SK-N-SH (cell line): ENCODE data around the gene LSM4. TPM values are rescaled to one million over a fixed set of nuclear protein-coding genes. Genes with fewer than 3 reads are reported as not detected.
"Not testable (repeated sequence)": the region's sequence is repeated elsewhere in the genome, so short reads cannot be mapped to it uniquely, and the experiment has no call there.

Source experiments
- CTCF ChIA-PET: fragments of 300-600, 350-600 bp; formaldehyde crosslinking; extraction: SDS; loops from one replicate; lab custom pipeline; 2021; lab: Yijun Ruan, JAX
- POLR2A ChIA-PET: fragments of 350-600 bp; sonication (Branson Sonifier 250); formaldehyde crosslinking; extraction: SDS; loops from one replicate; lab custom pipeline; 2020; ENCODE audit warnings: antibody characterized with exemption, inconsistent platforms; lab: Yijun Ruan, JAX
- DNase-seq: peaks from one replicate; pipeline ENCODE4 v3.0.0; 2012
- H2AFZ ChIP-seq: fragments of 200-600 bp; sonication (generic); 2 replicates; pipeline ENCODE4 v1.8.1; 2016; ENCODE audit warnings: antibody characterized with exemption, mild to moderate bottlenecking, low read depth
- H3F3A ChIP-seq: fragments of 200-600 bp; sonication (generic); replicated peaks from 2 replicates; pipeline ENCODE3; 2016; ENCODE audit warnings: antibody characterized with exemption, mild to moderate bottlenecking; ENCODE audit not compliant: insufficient read depth
- H3K27ac ChIP-seq, 2 experiments: fragments of 200-500 bp in 1 of 2; fragments of 200-600 bp in 1 of 2; sonication (Bioruptor generic) in 1 of 2; sonication (generic), shearing (Covaris generic) in 1 of 2; 2 replicates each; pipeline versions ENCODE4 v1.5.1 to v1.6.1; 2014 to 2016; ENCODE audit warnings: low read depth in 2 of 2, inconsistent platforms in 1 of 2, low read length in 1 of 2, mild to moderate bottlenecking in 1 of 2, mixed read lengths in 1 of 2
- H3K27me3 ChIP-seq: fragments of 200-600 bp; sonication (generic), shearing (Covaris generic); 2 replicates; pipeline ENCODE4 v1.6.1; 2016; ENCODE audit warnings: mixed run types; ENCODE audit not compliant: insufficient read depth
- H3K36me3 ChIP-seq, 2 experiments: fragments of 200-500 bp in 1 of 2; fragments of 200-600 bp in 1 of 2; sonication (Bioruptor generic) in 1 of 2; sonication (generic) in 1 of 2; replicated peaks in 1 of 2; 2 replicates each; pipeline versions ENCODE3 to v1.5.1; 2014 to 2016; ENCODE audit warnings: low read length in 1 of 2, mild to moderate bottlenecking in 1 of 2; ENCODE audit not compliant: insufficient read depth in 2 of 2, control insufficient read depth in 1 of 2
- H3K4me1 ChIP-seq, 2 experiments: fragments of 200-500 bp in 1 of 2; fragments of 200-600 bp in 1 of 2; sonication (Bioruptor generic) in 1 of 2; sonication (generic), shearing (Covaris generic) in 1 of 2; 2 replicates each; pipeline versions ENCODE4 v1.5.1 to v1.6.1; 2014 to 2016; ENCODE audit warnings: low read depth in 1 of 2, low read length in 1 of 2, mixed run types in 1 of 2; ENCODE audit not compliant: insufficient read depth in 2 of 2, control insufficient read depth in 1 of 2
- H3K4me2 ChIP-seq: fragments of 200-600 bp; sonication (generic), shearing (Covaris generic); 2 replicates; pipeline ENCODE4 v1.6.1; 2017; ENCODE audit warnings: mixed run types
- H3K4me3 ChIP-seq, 2 experiments: fragments of 200-500 bp in 1 of 2; fragments of 200-600 bp in 1 of 2; sonication (Bioruptor generic) in 1 of 2; sonication (generic), shearing (Covaris generic) in 1 of 2; 2 replicates each; pipeline versions ENCODE4 v1.5.1 to v1.8.1; 2014 to 2016; ENCODE audit warnings: low read depth in 2 of 2, inconsistent platforms in 1 of 2, low read length in 1 of 2, mild to moderate bottlenecking in 1 of 2, mixed read lengths in 1 of 2, moderate library complexity in 1 of 2
- H3K79me2 ChIP-seq: fragments of 200-600 bp; sonication (generic); 2 replicates; pipeline ENCODE4 v1.8.1; 2017; ENCODE audit warnings: mild to moderate bottlenecking; ENCODE audit not compliant: insufficient read depth
- H3K9ac ChIP-seq: fragments of 200-600 bp; sonication (generic); 2 replicates; pipeline ENCODE4 v1.6.1; 2017; ENCODE audit warnings: mixed run types
- H3K9me2 ChIP-seq: fragments of 200-600 bp; sonication (generic); 2 replicates; pipeline ENCODE4 v1.6.1; 2017; ENCODE audit warnings: mixed run types
- H3K9me3 ChIP-seq: fragments of 200-600 bp; sonication (generic); 2 replicates; pipeline ENCODE4 v1.6.1; 2017; ENCODE audit warnings: mixed run types, mild to moderate bottlenecking, moderate library complexity
- H4K20me1 ChIP-seq: fragments of 200-600 bp; sonication (generic); 2 replicates; pipeline ENCODE4 v1.6.1; 2017; ENCODE audit warnings: mild to moderate bottlenecking, mixed run types; ENCODE audit not compliant: insufficient read depth
- NRF1 ChIP-seq: IDR thresholded peaks from 2 replicates; pipeline ENCODE4 v1.6.1; 2012; ENCODE audit warnings: low read depth, mild to moderate bottlenecking, low read length
- RAD21 ChIP-seq: IDR thresholded peaks from 2 replicates; pipeline ENCODE4 v1.6.1; 2012; ENCODE audit warnings: mild to moderate bottlenecking, low read length
- SIN3A ChIP-seq: IDR thresholded peaks from 2 replicates; pipeline ENCODE4 v1.6.1; 2012; ENCODE audit warnings: low read depth, mild to moderate bottlenecking, low read length, moderate library complexity, borderline replicate concordance
- SMC3 ChIP-seq: IDR thresholded peaks from 2 replicates; pipeline ENCODE4 v1.6.1; 2012; ENCODE audit warnings: low read depth, low read length, improper control_type of control experiment
- TEAD4 ChIP-seq: IDR thresholded peaks from 2 replicates; pipeline ENCODE4 v1.4.0; 2012; ENCODE audit warnings: mild to moderate bottlenecking, borderline replicate concordance; ENCODE audit not compliant: insufficient read depth
- WGBS: methylation state at CpG from one replicate; pipeline ENCODE4 v1.1.6; 2017; ENCODE audit warnings: low lambda C conversion rate; 5-methylcytosine and 5-hydroxymethylcytosine counted together
- polyA plus RNA-seq, 3 experiments: library from polyadenylated mRNA; depleted of rRNA; stranded (reverse); fragments of >200 nt; gene quantifications; 2 replicates each; pipeline ENCODE4 v1.2.3, GENCODE V29; 2012
- TF ChIP-seq, protein P1 (sequence below): IDR thresholded peaks from 2 replicates; pipeline ENCODE4 v1.4.0; 2012; ENCODE audit warnings: low read depth, borderline replicate concordance
- TF ChIP-seq, protein P2 (sequence below): fragments of 200-600 bp; sonication (generic); IDR thresholded peaks from 2 replicates; pipeline ENCODE4 v1.6.1; 2017; ENCODE audit warnings: antibody characterized with exemption, mild to moderate bottlenecking, moderate library complexity

Gene LSM4
- polyA plus RNA-seq, 1 of the 3 experiments (the other 2 are of a cell fraction) = 277 TPM

GRCh38 chr19:18350490-18350889 is 27.6 kb upstream of the LSM4 start:
- Histone ChIP-seq H3F3A (peaks cover 5% of the 10 kb centered on the region), H3K9me2 (no peaks in the 10 kb centered on the region), H3K79me2 (no peaks in the 10 kb centered on the region)
- CTCF ChIA-PET = interaction anchor here (0.8 to 9.3 kb wide), 14 partner anchors 9 to 239 kb away, joined by 3 to 217 read pairs (median 8); partner anchors contain the start of genes GDF15, PGPEP1 and SSBP4
- WGBS = 80% methylated on average over 9 of the region's 9 CpGs
- TF ChIP-seq, protein P1, sequence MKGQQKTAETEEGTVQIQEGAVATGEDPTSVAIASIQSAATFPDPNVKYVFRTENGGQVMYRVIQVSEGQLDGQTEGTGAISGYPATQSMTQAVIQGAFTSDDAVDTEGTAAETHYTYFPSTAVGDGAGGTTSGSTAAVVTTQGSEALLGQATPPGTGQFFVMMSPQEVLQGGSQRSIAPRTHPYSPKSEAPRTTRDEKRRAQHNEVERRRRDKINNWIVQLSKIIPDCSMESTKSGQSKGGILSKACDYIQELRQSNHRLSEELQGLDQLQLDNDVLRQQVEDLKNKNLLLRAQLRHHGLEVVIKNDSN = no peak
- no peak for TF ChIP-seq TEAD4
- TF ChIP-seq, all 33 proteins: peak for 0
- H3K36me3 ChIP-seq = no peaks in the 10 kb centered on the region
- no peaks in the 10 kb centered on the region for H3K9me3 ChIP-seq
- no peak overlapping the region for H3K9ac ChIP-seq
- H3K27me3 ChIP-seq = no peaks in the 10 kb centered on the region
- H3K4me1 ChIP-seq = no peaks in the 10 kb centered on the region
- DNase-seq = no peak
- H3K27ac ChIP-seq = no peak overlapping the region
- no peak overlapping the region for H2AFZ ChIP-seq
- POLR2A ChIA-PET = no interaction called here
- no peak overlapping the region for H3K4me2 ChIP-seq
- H4K20me1 ChIP-seq = no peaks in the 10 kb centered on the region
- H3K4me3 ChIP-seq = no peak overlapping the region

DNA sequence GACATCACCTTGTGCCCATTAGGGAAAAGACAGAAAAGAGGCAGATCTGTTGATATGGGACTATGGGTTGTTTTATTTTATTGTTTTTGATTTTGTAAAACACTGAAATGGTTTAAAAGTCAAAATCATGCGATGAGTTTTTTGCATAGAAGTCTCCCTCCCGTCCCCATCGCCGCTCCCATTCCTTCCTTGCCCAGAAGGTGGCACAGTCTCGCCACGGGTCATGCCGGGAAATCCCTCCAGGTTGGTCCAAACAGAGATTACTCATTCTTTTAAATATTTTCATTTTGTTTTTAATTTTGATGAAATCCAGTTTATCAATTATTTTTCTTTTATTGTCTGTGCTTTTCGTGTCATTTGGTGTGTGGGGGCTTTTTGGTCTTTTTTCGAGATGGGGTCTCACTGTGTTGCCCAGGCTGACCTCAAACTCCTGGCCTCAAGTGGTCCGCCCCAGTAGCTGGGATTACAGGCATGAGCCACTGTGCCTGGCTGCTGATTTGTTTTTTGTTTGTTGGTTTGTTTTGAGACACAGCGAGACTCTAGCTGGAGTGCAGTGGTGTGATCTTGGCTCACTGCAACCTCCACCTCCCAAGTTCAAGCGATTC is 26.8 kb upstream of the LSM4 start:
- no peaks in the 10 kb centered on the region for H3K4me1 ChIP-seq
- H3K4me3 ChIP-seq = no peak overlapping the region
- H3F3A ChIP-seq = peaks cover 5% of the 10 kb centered on the region
- no peaks in the 10 kb centered on the region for H4K20me1 ChIP-seq
- no peaks in the 10 kb centered on the region for H3K79me2 ChIP-seq
- no peaks in the 10 kb centered on the region for H3K36me3 ChIP-seq
- peak overlapping the region; percentile 20; the same call in 1 of the 2 replicates for H2AFZ ChIP-seq
- no peak overlapping the region for H3K27ac ChIP-seq
- no peak overlapping the region for H3K4me2 ChIP-seq
- no peak overlapping the region for H3K9ac ChIP-seq
- DNase-seq = peak; percentile 84
- 35% methylated on average over 12 of the region's 12 CpGs for WGBS
- H3K9me3 ChIP-seq = no peaks in the 10 kb centered on the region
- TF ChIP-seq SMC3 (peak; percentile 90), SIN3A (no peak), NRF1 (peak; percentile 26; the same call in 1 of the 2 replicates), RAD21 (peak; percentile 95), TEAD4 (no peak)
- TF ChIP-seq, protein P2, sequence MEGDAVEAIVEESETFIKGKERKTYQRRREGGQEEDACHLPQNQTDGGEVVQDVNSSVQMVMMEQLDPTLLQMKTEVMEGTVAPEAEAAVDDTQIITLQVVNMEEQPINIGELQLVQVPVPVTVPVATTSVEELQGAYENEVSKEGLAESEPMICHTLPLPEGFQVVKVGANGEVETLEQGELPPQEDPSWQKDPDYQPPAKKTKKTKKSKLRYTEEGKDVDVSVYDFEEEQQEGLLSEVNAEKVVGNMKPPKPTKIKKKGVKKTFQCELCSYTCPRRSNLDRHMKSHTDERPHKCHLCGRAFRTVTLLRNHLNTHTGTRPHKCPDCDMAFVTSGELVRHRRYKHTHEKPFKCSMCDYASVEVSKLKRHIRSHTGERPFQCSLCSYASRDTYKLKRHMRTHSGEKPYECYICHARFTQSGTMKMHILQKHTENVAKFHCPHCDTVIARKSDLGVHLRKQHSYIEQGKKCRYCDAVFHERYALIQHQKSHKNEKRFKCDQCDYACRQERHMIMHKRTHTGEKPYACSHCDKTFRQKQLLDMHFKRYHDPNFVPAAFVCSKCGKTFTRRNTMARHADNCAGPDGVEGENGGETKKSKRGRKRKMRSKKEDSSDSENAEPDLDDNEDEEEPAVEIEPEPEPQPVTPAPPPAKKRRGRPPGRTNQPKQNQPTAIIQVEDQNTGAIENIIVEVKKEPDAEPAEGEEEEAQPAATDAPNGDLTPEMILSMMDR = peak; percentile 96
- H3K9me2 ChIP-seq = no peaks in the 10 kb centered on the region
- no peaks in the 10 kb centered on the region for H3K27me3 ChIP-seq
- ChIA-PET POLR2A (no interaction called here), CTCF (interaction anchor here (0.6 to 9.3 kb wide), 26 partner anchors 8 to 238 kb away, joined by 3 to 217 read pairs (median 5); partner anchors contain the start of genes GDF15, JUND, PGPEP1 and SSBP4)

GRCh38 chr19:18348818-18349339 is 26.0 kb upstream of the LSM4 start:
- CTCF ChIA-PET = interaction anchor here (0.6 to 9.3 kb wide), 18 partner anchors 9 to 94 kb away, joined by 3 to 217 read pairs (median 6); partner anchors contain the start of genes GDF15, JUND and SSBP4
- 53% methylated on average over 6 of the region's 6 CpGs for WGBS
- H3K4me1 ChIP-seq, H3K9me2 ChIP-seq, H4K20me1 ChIP-seq, H3K79me2 ChIP-seq, H3K36me3 ChIP-seq, DNase-seq, H3K27ac ChIP-seq, H3K27me3 ChIP-seq, H3K4me3 ChIP-seq, H3K9me3 ChIP-seq, H3F3A ChIP-seq, H3K9ac ChIP-seq, POLR2A ChIA-PET, H3K4me2 ChIP-seq: not testable (repeated sequence)
- peak overlapping the region; percentile 20; the same call in 1 of the 2 replicates for H2AFZ ChIP-seq
